T-helper 2 cell treated with Interferon-gamma antibody and Interleukin-4, amounts not matched to agents 100 ng/mL and 5 ng/mL, for 36 hours (primary cell): Measurements from ENCODE around the gene ZNF658. TPM values are rescaled to one million over a fixed set of nuclear protein-coding genes. Genes with fewer than 3 reads are reported as not detected.
"Not testable (repeated sequence)": the region's sequence is repeated elsewhere in the genome, so short reads cannot be mapped to it uniquely, and the experiment has no call there.

ENCODE experiments used
- intact Hi-C: fragments of 100-400 bp; cut with micrococcal nuclease; formaldehyde crosslinking; loops from one replicate; pipeline ENCODE4 v1.15.1; 2023
- total RNA-seq: library from RNA; stranded (reverse); gene quantifications from 2 replicates; pipeline ENCODE4 v1.2.3, GENCODE V29; 2022

Gene ZNF658
- 3.1 and 3.8 TPM in 2 replicates for total RNA-seq

DNA sequence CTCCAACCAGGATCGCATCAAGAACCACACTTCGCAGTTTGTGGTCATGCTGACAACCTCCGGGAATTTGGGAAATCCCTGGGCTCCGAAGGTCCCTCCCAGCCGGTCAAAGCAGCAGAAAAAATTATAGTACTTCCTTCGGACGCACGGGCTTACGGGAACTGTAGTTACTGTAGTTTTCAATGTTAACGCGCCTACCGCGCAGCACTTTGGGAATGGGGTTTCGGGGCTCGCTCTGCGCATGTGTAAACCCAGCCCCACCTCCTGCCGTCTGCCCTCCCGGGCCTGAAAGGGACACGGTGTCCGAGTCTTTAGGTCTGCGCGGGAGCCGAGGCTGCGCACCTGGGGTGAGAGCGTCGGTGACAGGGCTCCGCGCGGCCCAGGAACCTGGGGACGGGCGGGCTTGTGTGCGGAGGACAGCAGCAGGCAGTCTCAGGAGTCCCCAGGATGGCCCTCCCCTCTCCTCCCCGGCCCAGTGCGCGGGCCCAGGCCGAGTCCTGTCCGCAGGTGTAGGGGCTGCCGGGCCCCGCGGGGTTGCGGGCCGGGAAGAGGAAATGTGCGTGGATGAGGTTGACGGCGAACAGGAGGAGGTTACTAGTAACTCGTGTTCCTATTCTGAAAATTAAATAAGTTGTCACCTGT lies at the start of gene ZNF658:
ZNF658 (plus strand) TSS at position 236 of the 642 bp plus-strand sequence. CDS start 2,837 bp downstream, outside the sequence.
- intact Hi-C loops, result not testable (repeated sequence)

DNA sequence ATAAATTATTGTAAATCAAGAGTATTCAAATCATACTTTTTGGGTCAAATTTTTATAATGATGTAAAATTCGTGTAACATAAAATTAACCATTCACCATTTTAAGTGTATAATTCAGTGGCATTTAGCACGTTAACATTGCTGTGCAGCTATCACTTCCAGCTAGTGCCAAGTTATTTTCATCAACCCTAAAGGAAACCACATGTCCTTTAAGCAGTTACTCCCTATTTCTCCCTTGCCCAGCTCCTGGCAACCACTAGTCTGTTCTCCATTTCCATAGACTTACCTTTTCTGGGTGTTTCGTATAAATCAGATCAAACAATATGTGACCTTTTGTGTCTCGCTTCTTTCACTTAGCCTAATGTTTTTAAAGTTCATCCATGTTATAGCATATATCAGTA lies 38.8 kb upstream of the ZNF658 start:
- intact Hi-C loops, result not testable (repeated sequence)

DNA sequence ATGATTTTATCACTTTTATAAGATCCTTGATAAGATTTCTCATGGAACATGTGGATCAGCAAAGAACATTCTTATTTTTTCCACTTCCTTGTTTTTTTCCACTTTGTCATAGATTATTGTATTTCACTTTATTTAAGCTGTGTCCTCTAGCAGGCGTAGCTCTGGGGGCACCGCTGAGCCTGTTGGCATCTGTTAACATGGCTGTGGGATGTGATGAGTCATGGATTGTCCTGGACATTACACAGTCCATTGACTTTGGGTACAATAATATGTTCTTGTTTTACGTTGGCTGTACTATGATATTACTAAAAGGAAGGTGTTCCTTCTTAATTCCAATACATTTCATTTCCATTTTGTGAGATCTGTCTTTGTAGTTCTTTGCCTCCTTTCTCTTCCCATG lies 31.9 kb upstream of the ZNF658 start:
- intact Hi-C loops, result not testable (repeated sequence)

DNA sequence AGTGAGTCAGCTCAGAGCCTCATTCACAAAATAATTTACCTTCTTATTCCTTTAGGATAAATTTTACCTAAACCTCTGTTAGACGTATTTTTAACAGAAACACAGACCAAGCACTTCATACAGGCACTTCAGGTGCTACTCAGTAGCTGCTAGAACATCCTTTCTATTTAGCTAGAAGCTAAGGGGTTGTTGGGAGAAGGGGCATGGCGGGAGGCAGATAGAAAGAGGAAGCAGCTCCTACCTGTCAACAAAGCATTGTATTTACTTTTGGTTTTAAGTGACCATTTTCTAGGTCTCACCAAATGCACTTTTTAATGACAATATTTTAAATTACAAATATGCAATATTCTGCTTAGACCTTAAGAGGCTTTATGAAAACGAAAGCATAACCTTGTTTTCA lies 19.9 kb upstream of the ZNF658 start:
- intact Hi-C loops, result not testable (repeated sequence)

DNA sequence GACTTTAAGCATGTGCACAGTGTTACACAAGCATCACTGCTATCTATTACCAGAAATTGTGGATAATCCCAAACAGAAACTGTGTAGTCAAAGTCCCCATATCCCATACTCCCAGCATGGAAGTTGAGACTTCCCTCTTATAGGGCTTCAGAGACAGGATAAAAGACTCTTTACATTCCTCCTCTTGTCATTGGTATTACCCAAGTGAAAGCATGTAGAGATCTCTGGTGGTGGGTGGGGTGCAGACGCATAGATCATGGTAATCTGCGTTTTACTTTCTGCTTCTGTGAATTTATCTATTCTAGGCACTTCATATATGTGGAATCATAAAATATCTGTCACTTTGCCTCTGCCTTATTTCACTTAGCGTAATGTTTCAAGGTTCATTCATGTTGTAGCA lies 18.7 kb upstream of the ZNF658 start:
- intact Hi-C loops, result not testable (repeated sequence)

DNA sequence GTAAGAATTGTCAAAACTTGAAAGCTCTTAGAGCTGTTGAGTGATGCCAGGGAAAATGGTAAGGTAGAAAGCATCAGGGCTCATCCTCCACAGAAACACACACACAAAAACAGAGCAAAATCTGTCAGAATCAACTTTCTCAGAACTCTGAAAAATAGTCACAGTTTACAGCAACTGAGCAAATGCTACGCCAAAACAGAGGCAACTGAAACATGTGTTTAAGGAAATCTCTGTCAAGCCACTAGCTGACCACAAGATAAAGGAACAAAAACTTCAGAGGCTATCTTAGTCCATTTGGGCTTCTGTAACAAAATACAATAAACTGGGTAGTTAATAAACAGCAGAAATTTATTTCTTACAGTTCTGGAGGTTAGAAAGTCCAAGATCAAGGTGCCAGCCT lies 10.2 kb upstream of the ZNF658 start:
- intact Hi-C loops, result not testable (repeated sequence)

DNA sequence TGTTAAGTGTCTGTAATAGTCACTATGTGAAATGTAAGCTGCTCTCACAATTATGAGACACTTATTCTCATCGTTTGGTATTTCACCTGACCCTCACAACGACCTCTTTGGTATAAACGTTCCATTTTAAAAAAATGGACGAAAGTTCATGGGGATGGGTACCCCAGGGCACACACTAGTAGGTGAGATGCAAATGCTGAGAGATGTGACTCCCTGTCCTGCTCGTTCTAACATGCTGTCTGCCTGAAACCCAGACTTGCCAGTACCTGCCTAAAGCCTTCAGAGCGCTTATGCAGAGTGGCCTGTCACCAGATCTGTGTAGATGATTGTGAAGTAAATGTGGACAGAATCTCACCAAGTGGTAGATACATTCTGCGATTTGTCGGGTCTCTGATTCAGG lies 616 bp downstream of the ZNF658 start:
- intact Hi-C loops, result not testable (repeated sequence)

DNA sequence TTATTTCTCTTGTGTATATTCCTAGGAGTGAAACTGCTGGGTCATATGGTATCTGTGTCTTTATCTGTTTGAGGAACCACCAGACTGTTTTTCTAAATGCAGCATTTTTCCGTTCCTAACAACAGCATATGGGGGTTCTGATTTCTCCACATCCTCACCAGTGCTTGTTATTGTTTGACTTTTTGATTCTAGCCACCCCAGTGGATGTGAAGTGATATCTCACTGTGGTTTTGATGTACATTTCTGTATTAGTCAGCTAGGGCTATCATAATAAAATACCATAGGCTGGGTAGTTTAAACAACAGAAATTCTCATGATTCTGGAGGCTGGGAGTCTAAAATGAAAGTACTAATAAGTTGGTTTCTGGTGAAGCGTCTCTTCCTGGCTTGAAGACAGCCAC lies 9.0 kb downstream of the ZNF658 start:
- intact Hi-C loops, result not testable (repeated sequence)

DNA sequence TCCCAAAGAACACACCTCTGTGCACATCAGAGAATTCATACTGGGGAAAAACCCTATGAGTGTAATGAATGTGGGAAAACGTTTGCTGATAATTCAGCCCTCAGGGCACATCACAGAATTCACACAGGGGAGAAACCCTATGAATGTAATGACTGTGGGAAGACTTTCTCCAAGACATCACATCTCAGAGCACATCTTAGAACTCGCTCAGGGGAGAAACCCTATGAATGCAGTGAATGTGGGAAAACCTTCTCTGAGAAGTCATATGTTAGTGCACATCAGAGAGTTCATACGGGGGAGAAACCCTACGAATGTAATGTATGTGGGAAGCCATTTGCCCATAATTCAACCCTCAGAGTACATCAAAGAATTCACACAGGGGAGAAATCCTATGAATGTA lies 19.5 kb downstream of the ZNF658 start:
- intact Hi-C loops, result not testable (repeated sequence)

DNA sequence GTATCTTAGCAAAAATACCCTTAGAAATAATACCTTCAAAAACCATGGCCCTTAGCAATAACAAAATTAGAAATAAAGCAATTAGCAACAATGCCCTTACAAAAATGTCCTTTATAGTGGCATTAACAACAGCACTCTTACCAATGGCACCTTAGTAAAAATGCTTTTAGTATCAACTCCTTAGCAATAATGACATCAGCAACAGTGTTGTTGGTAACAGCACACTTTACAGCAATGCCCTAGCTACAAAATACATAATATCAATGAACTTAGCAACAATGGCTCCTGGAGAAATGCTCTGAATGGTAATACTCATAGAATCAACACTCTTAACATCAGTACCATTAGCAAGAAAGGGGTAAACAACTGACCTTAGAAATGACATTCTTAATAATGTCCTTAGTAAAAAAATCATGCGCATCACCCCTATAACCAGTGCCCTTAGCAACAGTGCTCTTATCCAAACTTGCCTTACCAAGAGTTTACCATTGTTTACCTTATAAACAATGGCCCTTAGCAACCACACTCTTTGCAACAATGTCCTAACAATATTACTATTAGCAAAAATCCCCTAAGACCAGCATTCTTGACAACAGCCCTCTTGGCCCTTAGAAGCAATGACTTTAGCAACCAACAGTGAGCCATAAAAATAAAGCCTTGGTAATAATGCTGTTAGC lies 35.8 kb downstream of the ZNF658 start:
- intact Hi-C loops, result not testable (repeated sequence)

DNA sequence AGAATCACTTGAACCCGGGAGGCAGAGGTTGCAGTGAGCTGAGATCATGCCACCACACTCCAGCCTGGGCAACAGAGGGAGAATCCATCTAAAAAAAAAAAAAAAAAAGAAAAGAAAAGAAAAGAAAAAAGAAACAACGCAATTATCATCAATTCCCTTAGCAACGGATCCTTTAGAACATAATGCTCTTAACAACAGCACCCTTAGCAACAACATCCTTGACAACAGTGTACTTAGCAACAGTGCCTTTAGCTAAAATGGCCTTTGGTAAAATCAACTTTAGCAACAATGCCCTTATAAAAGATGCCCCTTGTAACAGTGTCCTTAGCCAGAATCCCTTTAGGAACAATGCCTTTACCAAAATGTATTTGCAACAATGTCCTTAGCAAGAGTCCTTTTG lies 37.1 kb downstream of the ZNF658 start:
- intact Hi-C loops, result not testable (repeated sequence)

DNA sequence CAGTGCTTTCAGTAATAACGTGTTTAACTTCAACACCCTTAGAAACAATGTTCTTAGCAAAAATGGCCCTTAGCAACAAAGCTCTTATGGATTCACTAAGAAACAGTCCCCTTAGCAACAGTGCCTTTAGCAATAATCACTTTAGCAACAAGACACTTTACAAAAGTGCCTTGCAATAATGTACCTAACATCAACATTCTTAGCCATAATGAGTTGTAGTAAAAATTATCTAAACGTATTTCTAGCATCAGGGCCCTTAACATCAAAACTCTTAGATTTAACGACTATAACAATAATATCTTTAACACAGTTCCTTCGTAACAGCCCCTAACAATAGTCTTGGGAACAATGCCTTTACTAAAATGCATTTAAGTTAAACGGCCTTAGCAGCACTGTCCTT lies 37.8 kb downstream of the ZNF658 start:
- intact Hi-C loops, result not testable (repeated sequence)

DNA sequence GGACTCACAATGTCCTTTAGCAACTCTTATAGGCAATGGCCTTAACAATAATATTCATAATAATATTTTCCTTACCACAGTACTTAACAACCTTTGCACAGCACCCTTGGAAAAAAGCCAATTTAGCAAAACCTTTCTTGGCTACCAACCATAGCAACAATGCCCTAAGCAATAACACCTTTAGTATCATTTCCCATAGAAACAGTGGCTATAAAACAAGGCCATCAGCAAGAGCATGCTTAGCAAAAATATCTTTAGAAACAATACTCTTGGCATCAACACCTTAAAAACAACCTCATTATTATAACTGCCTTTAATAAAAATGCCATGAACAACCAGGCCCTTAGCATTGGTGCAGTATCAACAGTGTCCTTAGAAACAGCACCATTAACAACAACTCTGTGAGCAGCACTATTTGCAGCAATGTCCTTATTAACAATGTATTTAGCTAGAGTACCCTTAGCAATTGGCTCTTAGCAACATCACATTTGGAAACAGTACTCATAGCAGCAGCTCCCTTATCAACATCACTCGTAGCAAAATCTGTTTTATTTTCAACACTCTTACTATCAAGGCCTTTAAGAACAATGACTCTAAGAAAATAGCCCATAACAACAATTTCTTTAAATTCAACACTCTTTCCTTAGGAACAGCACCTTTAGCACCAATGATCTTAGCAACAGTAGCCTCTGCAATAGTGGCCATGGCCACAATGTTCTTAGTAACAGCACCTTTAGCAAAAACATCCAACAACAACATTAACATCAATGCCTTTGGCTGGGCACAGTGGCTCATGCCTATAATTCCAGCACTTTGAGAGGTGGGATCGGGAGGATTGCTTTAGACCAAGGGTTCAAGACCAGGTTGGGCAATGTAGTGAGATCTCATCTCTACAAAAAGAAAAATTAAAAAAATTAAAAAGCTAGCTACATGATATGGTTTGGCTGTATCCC lies 39.6 kb downstream of the ZNF658 start:
- intact Hi-C loops, result not testable (repeated sequence)

DNA sequence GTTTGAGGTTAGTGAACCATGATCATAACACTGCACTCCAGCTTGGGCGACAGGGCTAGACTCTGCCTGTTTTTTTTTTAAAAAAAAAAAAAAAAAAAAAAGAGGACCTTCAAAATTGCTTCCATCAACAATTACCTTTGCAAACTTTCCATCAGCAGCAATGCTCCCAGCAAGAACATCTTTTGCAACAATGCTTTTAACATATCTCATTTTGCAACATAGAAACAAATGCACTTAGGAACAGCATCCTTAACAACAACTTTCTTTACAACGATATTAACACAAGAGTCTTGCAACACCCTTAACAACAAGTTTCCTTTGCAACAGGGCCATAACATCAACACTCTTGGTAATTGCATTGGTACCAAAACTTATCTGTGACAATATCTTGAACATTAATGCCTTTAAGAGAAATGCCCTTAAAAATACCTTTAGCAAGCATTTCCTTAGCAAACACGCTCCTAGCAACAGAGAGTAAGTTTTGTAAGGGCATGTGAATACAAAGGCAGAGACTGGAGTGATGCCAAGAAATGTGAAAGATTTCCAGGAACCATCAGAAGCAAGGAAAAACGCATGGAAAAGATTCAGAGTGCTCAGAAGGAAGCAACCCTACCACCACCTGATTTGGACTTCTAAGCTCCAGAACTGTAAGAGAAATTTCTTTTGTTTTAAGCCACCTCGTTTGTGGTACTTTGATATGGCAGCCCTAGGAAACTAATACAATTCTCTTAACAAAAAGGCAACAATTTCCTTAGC lies 42.1 kb downstream of the ZNF658 start:
- intact Hi-C loops, result not testable (repeated sequence)

DNA sequence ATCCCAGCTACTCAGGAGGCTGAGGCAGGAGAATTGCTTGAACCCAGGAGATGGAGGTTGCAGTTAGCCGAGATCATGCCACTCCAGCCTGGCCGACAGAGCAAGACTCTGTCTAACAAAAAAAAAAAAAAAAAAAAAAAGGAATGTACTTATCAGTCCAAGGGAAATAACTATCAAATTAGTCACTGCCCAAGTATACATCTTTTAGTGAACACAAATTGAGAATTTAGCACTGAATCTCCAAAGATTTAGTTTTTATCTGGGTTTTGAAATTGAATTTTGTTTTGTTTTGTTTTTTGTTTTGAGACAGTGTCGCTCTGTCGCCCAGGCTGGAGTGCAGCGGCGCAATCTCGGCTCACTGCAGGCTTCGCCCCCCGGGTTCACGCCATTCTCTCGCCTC lies 52.1 kb downstream of the ZNF658 start:
- intact Hi-C loops, result not testable (repeated sequence)

Other genes with a start within 250 kb of the ZNF658 start
- gene SPATA31A3, start 91.8 kb downstream of the ZNF658 start, total RNA-seq, result not detected in 2 replicates